Measurements from ENCODE around the gene MLPH.

MLPH gene

DNA sequence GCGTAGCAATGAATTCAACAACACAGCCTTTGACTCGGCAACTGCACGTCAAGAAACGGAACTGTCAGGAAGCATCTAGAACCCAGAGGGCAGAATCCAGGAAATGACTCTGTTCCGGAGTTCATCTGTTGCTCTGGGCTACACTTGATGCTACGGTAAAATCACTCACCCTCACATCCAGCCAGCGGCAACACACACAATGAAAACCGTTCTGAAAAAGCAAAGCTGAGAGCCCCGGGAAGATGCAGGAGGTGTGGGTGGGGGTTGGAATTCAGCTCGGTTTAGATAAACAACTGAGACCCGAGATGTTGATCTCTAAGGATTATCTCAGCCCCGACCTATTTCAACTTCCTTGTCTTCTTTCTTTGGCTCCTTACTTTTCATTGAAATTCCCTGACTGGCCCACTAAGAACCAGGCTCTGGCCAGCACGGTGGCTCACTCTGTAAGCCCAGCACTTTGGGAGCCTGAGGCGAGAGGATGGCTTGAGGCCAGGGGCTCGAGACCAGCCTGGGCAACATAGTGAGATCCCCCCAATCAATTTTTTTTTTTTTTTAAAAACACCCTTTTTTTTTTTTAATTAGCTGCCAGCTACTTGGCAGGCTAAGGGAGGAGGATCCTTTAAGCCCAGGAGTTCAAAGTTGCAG, 116.8 kb downstream of the MLPH start:
- TF ChIP-seq ZBTB7A (IDR thresholded peaks at IDR 0.05; ENCODE audit: low read depth) (no peak), NFIC (IDR thresholded peaks at IDR 0.05) (no peak), FOXM1 (IDR thresholded peaks at IDR 0.05; ENCODE audit: borderline replicate concordance, low read depth) (no peak), CEBPB (IDR thresholded peaks at IDR 0.05) (no peak), TEAD4 (IDR thresholded peaks at IDR 0.05) (no peak), EP300 (IDR thresholded peaks at IDR 0.05; ENCODE audit: borderline replicate concordance) (no peak), TCF12 (IDR thresholded peaks at IDR 0.05; ENCODE audit: low read depth) (no peak), YY1 (IDR thresholded peaks at IDR 0.05; ENCODE audit: low read depth) (no peak), TAF1 (IDR thresholded peaks at IDR 0.05; ENCODE audit: low read depth) (no peak)
- TF ChIP-seq, protein P1, sequence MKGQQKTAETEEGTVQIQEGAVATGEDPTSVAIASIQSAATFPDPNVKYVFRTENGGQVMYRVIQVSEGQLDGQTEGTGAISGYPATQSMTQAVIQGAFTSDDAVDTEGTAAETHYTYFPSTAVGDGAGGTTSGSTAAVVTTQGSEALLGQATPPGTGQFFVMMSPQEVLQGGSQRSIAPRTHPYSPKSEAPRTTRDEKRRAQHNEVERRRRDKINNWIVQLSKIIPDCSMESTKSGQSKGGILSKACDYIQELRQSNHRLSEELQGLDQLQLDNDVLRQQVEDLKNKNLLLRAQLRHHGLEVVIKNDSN (IDR thresholded peaks at IDR 0.05), result no peak
- TF ChIP-seq, protein P2, sequence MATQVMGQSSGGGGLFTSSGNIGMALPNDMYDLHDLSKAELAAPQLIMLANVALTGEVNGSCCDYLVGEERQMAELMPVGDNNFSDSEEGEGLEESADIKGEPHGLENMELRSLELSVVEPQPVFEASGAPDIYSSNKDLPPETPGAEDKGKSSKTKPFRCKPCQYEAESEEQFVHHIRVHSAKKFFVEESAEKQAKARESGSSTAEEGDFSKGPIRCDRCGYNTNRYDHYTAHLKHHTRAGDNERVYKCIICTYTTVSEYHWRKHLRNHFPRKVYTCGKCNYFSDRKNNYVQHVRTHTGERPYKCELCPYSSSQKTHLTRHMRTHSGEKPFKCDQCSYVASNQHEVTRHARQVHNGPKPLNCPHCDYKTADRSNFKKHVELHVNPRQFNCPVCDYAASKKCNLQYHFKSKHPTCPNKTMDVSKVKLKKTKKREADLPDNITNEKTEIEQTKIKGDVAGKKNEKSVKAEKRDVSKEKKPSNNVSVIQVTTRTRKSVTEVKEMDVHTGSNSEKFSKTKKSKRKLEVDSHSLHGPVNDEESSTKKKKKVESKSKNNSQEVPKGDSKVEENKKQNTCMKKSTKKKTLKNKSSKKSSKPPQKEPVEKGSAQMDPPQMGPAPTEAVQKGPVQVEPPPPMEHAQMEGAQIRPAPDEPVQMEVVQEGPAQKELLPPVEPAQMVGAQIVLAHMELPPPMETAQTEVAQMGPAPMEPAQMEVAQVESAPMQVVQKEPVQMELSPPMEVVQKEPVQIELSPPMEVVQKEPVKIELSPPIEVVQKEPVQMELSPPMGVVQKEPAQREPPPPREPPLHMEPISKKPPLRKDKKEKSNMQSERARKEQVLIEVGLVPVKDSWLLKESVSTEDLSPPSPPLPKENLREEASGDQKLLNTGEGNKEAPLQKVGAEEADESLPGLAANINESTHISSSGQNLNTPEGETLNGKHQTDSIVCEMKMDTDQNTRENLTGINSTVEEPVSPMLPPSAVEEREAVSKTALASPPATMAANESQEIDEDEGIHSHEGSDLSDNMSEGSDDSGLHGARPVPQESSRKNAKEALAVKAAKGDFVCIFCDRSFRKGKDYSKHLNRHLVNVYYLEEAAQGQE (IDR thresholded peaks at IDR 0.05; ENCODE audit: low read depth), result no peak
- TF ChIP-seq, protein P3, sequence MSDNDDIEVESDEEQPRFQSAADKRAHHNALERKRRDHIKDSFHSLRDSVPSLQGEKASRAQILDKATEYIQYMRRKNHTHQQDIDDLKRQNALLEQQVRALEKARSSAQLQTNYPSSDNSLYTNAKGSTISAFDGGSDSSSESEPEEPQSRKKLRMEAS (IDR thresholded peaks at IDR 0.05), result no peak

DNA sequence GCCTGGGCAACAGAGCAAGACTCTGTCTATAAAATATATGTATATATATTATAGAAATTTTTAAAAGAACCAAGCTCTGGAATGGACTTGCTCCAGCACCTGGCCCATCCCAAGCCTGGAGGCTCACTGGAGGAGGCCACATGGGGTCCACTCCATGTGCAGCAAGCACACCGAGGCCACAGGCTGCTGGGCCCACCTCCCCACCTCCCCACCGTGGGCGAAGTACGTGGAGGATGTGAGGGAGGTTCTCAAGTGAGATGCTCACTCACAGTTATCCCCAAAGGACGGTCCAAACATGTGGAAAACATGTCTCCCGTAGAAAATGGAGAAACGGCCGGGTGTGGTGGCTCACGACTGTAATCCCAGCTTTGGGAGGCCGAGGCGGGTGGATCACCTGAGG, 117.3 kb downstream of the MLPH start:
- TF ChIP-seq, protein P1 (IDR thresholded peaks at IDR 0.05), result no peak
- TF ChIP-seq CREB1 (IDR thresholded peaks at IDR 0.05; ENCODE audit: low read depth), result no peak
- TF ChIP-seq TCF12 (IDR thresholded peaks at IDR 0.05; ENCODE audit: low read depth), result no peak
- TF ChIP-seq EGR1 (IDR thresholded peaks at IDR 0.05), result no peak
- TF ChIP-seq ZBTB7A (IDR thresholded peaks at IDR 0.05; ENCODE audit: low read depth), result no peak
- TF ChIP-seq, protein P3 (IDR thresholded peaks at IDR 0.05), result no peak
- no peak for TF ChIP-seq FOXM1 (IDR thresholded peaks at IDR 0.05; ENCODE audit: borderline replicate concordance, low read depth)
- no peak for TF ChIP-seq EP300 (IDR thresholded peaks at IDR 0.05; ENCODE audit: borderline replicate concordance)
- no peak for TF ChIP-seq RAD21 (IDR thresholded peaks at IDR 0.05; ENCODE audit: low read depth)
- no peak for TF ChIP-seq TEAD4 (IDR thresholded peaks at IDR 0.05)
